ENCODE results near the gene EFCAB10. TPM values are rescaled to one million over a fixed set of nuclear protein-coding genes. Genes with fewer than 3 reads are reported as not detected.

The EFCAB10 gene
- polyA plus RNA-seq, 1 donor from 2014 or later = 0.51 TPM

Other genes starting within 250 kb of the EFCAB10 start
- 37.0 TPM for gene SRPK2, start 192.6 kb downstream of the EFCAB10 start, polyA plus RNA-seq (ENCODE audit: insufficient read depth, low read depth, low replicate concordance)
- 6.3 TPM for gene PUS7, start 59.2 kb downstream of the EFCAB10 start, polyA plus RNA-seq (ENCODE audit: insufficient read depth, low read depth, low replicate concordance)
- 8.1 TPM for gene RINT1, start 49.3 kb downstream of the EFCAB10 start, polyA plus RNA-seq (ENCODE audit: insufficient read depth, low read depth, low replicate concordance)